Ascending aorta (tissue), 2 donors: ENCODE results near the gene OLA1. TPM values are rescaled to one million over a fixed set of nuclear protein-coding genes. Genes with fewer than 3 reads are reported as not detected.

Source experiments
- DNase-seq, 2 donors: peaks; one replicate each; pipeline ENCODE4 v3.0.0-alpha.2; 2019; ENCODE audit warnings: low spot score in 2 of 2
- H3K27ac ChIP-seq, 2 donors: fragments of 200-600 bp; sonication (generic); one replicate each; pipeline ENCODE4 v1.5.1; 2016 to 2017; ENCODE audit warnings: mild to moderate bottlenecking in 1 of 2
- H3K27me3 ChIP-seq: fragments of 200-600 bp; sonication (generic); one replicate; pipeline ENCODE4 v1.5.1; 2017
- H3K36me3 ChIP-seq, 2 donors: fragments of 200-600 bp; sonication (generic); one replicate each; pipeline ENCODE4 v1.5.1; 2016
- H3K4me1 ChIP-seq, 2 donors: fragments of 200-600 bp; sonication (generic); one replicate each; pipeline ENCODE4 v1.5.1; 2016 to 2017; ENCODE audit warnings: mild to moderate bottlenecking in 1 of 2
- H3K4me3 ChIP-seq, 2 donors: fragments of 200-600 bp; sonication (generic); one replicate each; pipeline ENCODE4 v1.5.1; 2016 to 2017; ENCODE audit warnings: mild to moderate bottlenecking in 1 of 2
- H3K9me3 ChIP-seq, 2 donors: fragments of 200-600 bp; sonication (generic); one replicate each; pipeline ENCODE4 v1.5.1; 2016
- intact Hi-C: fragments of 100-400 bp; cut with DNase I; formaldehyde crosslinking; loops from one replicate; pipeline ENCODE4 v1.15.1; 2023
- total RNA-seq: library from RNA; depleted of rRNA; stranded (reverse); fragments of >200 nt; gene quantifications from one replicate; pipeline ENCODE4 v1.1.0, GENCODE V29; 2016
- TF ChIP-seq, protein P1 (sequence below), 3 experiments: fragments of 200-600 bp in 2 of 3; fragments of 450-650 bp in 1 of 3; sonication (generic) in 2 of 3; IDR thresholded peaks; one replicate each; pipeline ENCODE4 v1.5.1; 2016 to 2019; ENCODE audit warnings: antibody characterized with exemption in 3 of 3, mild to moderate bottlenecking in 1 of 3, moderate library complexity in 1 of 3

OLA1 gene
- total RNA-seq, 1 donor from 2014 or later: 29.5 TPM

- DNase-seq: no peak
- Histone ChIP-seq H3K4me1 (no peaks in the 10 kb centered on the region), H3K27me3 (no peaks in the 10 kb centered on the region), H3K9me3 (peaks cover 16 to 57% of the 10 kb centered on the region in 2 donors), H3K27ac (no peak overlapping the region), H3K4me3 (no peak overlapping the region), H3K36me3 (no peaks in the 10 kb centered on the region)
- TF ChIP-seq, protein P1, sequence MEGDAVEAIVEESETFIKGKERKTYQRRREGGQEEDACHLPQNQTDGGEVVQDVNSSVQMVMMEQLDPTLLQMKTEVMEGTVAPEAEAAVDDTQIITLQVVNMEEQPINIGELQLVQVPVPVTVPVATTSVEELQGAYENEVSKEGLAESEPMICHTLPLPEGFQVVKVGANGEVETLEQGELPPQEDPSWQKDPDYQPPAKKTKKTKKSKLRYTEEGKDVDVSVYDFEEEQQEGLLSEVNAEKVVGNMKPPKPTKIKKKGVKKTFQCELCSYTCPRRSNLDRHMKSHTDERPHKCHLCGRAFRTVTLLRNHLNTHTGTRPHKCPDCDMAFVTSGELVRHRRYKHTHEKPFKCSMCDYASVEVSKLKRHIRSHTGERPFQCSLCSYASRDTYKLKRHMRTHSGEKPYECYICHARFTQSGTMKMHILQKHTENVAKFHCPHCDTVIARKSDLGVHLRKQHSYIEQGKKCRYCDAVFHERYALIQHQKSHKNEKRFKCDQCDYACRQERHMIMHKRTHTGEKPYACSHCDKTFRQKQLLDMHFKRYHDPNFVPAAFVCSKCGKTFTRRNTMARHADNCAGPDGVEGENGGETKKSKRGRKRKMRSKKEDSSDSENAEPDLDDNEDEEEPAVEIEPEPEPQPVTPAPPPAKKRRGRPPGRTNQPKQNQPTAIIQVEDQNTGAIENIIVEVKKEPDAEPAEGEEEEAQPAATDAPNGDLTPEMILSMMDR (IDR thresholded peaks at IDR 0.05): no peak
- intact Hi-C loops: no loop called here
Measured at GRCh38 chr2:174172802-174173355, 75.5 kb downstream of the OLA1 start.

DNA sequence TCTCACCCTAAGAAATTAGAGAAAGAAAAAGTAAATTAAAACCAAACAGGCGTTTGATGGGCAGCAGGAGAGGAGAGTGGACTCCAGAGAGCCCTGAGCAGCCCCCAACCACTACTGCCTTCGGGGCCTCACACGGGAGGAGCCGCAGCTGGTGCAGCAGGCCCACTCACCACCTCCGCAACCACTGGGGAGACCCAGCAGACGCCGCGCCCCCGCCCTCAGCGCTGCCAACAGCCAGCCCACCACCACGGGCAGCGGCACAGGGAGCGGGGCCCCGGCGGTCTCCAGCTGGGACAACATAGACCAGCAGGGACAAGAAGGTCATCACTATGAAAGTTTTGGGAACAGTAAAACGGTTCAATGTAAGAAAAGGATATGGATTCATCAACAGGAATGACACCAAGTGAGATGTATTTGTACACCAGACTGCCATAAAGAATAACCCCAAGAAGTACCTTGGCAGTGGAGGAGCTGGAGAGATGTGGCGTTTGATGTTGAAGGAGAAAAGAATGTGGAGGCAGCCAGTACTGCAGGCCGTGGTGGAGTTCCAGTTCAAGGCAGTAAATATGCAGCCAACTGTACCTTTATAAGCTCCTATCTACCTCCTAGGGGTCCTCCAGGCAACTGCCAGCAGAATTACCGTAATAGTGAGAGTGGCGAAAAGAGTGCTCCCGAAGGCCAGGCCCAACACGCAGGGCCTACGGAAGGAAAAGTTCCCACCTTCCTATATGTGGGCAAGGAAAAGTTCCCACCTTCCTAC, 76.5 kb downstream of the OLA1 start:
- Histone ChIP-seq H3K4me3 (no peak overlapping the region), H3K27me3 (no peaks in the 10 kb centered on the region), H3K27ac (no peak overlapping the region), H3K9me3 (peaks cover 16 to 58% of the 10 kb centered on the region in 2 donors), H3K4me1 (no peaks in the 10 kb centered on the region), H3K36me3 (no peaks in the 10 kb centered on the region)
- no peak for DNase-seq
- intact Hi-C loops: no loop called here
- TF ChIP-seq, protein P1 (IDR thresholded peaks at IDR 0.05): no peak

GRCh38 chr2:174169372-174169771, 79.0 kb downstream of the OLA1 start:
- no peaks in the 10 kb centered on the region for H3K4me1 ChIP-seq
- no peak for DNase-seq
- H3K36me3 ChIP-seq: no peaks in the 10 kb centered on the region
- intact Hi-C loops: no loop called here
- no peak overlapping the region for H3K4me3 ChIP-seq
- no peak overlapping the region for H3K27ac ChIP-seq
- H3K9me3 ChIP-seq: peaks cover 16 to 47% of the 10 kb centered on the region in 2 donors
- no peaks in the 10 kb centered on the region for H3K27me3 ChIP-seq
- TF ChIP-seq, protein P1 (IDR thresholded peaks at IDR 0.05): no peak

DNA sequence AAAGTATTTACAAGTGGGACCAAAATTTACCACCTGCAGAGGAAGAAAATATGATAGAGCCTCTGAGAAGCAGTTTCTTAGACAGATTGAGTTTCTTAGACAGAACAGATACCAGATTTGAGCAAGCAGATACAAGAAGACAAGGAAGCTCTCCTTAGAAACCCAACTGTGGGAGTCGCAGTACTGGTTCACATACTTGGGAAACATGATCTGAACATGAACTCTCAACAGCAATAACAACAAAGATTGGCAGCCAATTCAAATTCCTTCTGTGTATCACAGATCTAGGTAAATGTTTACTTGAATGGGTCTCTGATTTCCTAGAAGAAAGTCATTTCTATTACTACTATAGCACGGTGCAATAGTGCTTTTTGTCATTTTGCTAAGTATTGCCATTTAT, 82.1 kb downstream of the OLA1 start:
- Histone ChIP-seq H3K4me3 (no peak overlapping the region), H3K27me3 (no peaks in the 10 kb centered on the region), H3K9me3 (peaks cover 12 to 27% of the 10 kb centered on the region in 2 donors), H3K27ac (no peak overlapping the region), H3K36me3 (no peaks in the 10 kb centered on the region), H3K4me1 (no peaks in the 10 kb centered on the region)
- intact Hi-C loops: no loop called here
- TF ChIP-seq, protein P1 (IDR thresholded peaks at IDR 0.05): no peak
- DNase-seq: no peak

DNA sequence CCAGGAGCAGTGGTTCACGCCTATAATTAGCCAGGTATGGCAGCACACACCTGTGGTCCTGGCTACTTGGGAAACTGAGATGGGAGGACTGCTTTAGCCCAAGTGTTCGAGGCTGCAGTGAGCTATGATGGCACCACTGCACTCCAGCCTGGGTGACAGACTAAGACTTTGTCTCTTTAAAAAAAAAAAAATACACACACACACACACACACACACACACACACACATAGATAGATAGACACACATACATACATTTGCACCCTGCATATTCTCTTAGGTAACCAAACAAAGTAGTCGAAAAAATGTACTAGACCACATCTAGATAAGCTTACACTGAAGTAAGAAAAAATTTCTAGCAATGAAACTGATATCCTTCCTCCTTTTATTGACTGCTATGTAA, 86.8 kb downstream of the OLA1 start:
- H3K9me3 ChIP-seq: no peaks in the 10 kb centered on the region
- no peaks in the 10 kb centered on the region for H3K4me1 ChIP-seq
- H3K4me3 ChIP-seq: no peak overlapping the region
- intact Hi-C loops: no loop called here
- no peaks in the 10 kb centered on the region for H3K36me3 ChIP-seq
- DNase-seq: no peak
- no peaks in the 10 kb centered on the region for H3K27me3 ChIP-seq
- no peak overlapping the region for H3K27ac ChIP-seq
- TF ChIP-seq, protein P1 (IDR thresholded peaks at IDR 0.05): no peak
